ENCODE measurements around the gene LPAR5.

Gene LPAR5

GRCh38 chr12:6635375-6635855 is 344 bp downstream of the LPAR5 start:
- no peak for DNase-seq

GRCh38 chr12:6632026-6632983 is 3.5 kb downstream of the LPAR5 start:
- no peak for DNase-seq

DNA sequence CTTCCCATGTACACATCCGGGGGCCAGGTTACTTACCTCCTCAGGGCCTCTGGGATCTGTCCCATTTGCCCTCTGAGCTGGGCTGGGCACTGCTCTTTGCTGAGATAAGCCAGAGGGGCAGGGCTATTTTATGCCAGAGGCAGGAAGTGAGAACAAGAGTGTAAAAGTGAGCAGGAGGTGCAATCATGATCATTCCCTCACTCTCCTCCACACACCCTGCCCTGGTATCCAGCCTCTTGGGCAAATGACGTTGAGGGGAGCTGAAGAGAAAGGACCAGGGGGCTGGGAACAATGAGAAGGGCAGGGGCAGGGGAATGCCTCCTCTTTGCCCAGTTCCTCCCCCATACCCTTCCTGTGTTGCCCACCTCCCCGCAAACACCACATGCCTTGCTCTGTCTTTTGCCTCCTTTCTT is 4.2 kb downstream of the LPAR5 start:
- DNase-seq: no peak

GRCh38 chr12:6630736-6631135 is 5.0 kb downstream of the LPAR5 start:
- no peak for DNase-seq

DNA sequence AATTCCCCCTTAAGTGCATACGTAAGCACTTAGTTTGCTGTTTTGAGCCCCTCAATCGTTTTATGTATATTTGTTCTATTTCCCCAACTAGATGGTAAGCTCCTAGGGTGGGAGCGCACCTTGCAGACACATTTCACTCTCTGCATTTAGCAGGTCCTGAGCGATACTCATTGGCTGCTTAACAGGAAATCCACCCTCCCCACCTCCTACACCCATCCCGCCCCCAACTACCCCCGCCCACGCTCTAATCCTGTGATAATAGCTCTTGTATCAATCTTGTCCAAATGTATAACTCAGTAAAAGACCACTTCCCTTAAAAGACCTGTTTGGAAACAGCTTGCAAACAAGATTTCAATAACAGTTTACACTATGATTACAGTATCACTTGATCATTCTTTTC is 8.1 kb downstream of the LPAR5 start:
- no peak for DNase-seq

- no peak for DNase-seq
Observed at GRCh38 chr12:6626654-6627283, 9.0 kb downstream of the LPAR5 start.

GRCh38 chr12:6620885-6621274 is 14.9 kb downstream of the LPAR5 start:
- no peak for DNase-seq

DNA sequence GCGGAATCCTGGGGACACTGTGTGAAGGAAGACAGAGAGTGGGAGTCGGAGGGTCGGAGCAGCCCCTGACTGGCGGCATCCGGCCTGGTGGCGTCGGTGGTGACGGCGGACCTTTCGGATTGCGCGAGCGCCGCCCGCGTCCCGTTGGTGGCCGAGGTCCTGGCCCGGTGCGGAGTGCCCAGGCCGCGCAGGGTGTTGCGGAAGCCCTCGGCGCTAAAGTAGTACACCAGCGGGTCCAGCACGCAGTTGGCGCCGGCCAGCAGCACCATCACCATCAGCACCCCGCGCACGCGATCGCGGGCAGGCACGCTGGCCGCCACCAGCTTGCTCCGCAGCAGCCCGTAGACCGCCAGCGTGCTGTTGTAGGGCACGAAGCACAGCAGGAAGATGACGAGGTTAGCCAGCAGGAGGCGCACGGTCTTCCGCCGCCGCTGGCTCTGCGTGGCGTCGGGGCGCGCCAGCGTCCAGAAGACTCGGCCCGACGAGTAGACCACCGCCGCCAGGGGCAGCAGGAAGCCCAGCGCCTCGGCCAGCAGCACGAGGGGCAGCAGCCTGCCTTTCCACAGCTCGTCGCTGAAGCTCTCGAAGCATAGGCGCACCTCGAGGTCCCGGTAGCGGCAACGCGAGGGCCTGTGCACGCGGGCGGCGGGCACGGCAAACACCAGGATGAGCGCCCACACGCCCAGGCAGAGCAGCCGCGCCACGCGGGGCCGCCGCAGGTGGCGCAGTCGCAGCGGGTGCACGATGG is 15.4 kb downstream of the LPAR5 start:
- DNase-seq: no peak

GRCh38 chr12:6618483-6619225 is 17.1 kb downstream of the LPAR5 start:
- DNase-seq: no peak

GRCh38 chr12:6615802-6616201 is 20.0 kb downstream of the LPAR5 start:
- no peak for DNase-seq

- DNase-seq: no peak
Observed at GRCh38 chr12:6614513-6615172, 21.1 kb downstream of the LPAR5 start.

DNA sequence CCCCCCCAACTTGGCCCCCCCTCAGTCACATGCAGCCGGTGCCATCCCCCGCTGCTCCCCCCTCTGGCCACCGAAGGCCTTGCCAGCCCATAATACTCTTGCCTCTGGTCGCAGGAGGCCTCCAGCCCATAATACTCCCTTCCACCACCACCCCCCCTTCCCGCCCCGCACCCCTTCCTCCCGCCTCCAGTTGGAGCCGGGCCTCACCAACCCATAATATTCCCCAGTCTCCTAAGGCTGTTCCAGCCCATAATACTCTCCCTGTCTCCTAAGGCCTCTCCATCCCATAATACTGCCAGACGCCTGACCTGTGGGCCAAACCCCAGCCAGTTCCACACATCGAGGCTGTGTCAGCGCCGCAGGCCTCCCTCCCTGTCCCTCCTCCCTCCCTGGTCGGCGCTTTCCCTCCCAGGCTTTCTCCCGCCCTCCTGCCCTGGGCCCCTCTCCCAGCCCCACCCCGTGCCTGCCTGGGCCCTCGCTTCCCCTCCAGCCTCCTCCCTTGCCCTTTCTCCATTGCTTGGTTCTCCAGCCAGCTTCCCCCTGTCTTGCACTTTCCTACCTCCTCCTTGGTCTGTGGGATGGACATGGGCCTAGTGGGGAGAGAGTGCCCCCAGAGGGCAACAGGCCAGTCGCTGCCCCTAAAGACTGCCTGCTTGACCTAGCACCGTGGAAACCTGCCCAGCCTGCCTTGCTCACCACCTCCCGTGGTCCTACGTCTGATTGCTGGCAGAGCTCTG is 21.8 kb downstream of the LPAR5 start:
- peak; percentile 98 for DNase-seq

- DNase-seq: peak; percentile 90
Observed at GRCh38 chr12:6613015-6613775, 22.6 kb downstream of the LPAR5 start.

DNA sequence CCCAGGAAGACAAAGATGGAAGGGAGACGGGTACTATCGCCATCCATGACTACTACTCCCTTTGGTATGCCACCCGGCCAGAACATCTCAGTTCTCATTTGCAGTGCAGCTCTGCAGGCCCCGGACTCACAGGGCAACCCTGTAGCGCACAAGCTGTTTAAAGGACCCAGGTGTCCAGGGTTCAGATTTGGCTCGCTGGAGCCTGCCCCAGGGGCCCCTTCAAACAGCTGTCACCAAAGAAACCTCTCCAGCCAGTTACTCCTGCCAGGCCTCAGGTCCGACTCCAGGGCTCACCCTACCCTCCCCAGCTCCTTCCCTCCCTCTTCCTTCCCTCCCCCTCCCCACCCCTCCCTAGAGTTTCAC is 23.1 kb downstream of the LPAR5 start:
- no peak for DNase-seq

DNA sequence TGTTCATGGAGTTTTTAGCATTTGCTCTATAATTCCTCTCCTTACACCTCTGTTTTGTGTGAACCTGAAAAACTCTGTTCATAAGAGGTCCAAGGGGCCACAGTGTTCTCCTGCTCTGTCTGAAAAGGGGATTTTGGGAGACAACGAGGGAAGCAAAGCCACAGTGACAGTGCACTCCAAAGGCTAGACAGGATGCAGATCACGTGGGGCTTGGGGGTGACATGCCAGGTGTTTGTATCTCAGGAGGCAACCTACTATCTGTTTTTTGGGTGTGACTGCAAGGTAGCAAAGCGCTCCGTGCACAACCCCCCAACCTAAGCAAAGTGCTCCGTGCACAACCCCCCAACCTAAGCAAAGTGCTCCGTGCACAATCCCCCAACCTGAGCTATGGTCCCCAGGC is 23.5 kb downstream of the LPAR5 start:
- DNase-seq: no peak

GRCh38 chr12:6608592-6609281 is 27.0 kb downstream of the LPAR5 start:
- DNase-seq: no peak

DNA sequence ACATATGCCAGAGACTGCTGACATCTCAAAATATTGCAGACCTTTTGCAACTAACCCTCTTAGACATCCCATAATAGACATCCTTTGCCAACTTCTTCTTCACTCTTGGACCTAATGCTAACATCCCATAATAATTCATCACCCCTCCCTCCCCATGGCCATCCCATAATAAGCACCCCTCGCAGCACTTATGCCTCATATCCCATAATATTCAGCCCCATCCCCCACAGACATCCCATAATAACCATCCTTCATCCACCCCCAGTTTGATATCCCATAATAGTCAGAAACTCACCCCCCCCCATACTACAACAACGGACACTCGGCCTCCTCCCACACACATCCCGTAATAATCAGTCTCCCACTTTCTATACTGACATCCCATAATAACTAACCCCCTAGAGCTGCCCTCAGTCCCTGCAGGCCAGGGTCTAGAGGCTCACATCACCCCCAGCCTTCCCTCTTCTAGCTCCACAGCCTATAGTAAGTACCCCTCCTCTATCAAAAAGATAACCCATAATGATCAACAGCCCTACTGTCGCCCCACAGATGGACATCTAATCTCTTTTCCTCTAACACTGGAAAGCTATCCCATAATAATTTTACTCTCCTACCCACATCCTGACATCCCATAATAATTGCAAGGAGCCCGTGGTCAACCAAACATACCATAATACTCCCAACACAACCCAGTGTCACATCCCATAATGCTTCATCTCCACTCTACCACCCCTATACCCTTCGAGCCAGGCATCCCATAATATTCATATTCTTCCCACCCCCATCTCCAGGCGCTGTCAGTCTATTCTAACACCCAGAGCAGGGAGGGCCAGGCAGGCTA is 27.8 kb downstream of the LPAR5 start:
- peak; percentile 40 for DNase-seq

- no peak for DNase-seq
Observed at GRCh38 chr12:6606331-6607131, 29.2 kb downstream of the LPAR5 start.

Measured in DMS79 (cell line).